HFF-Myc (cell line): ENCODE data around the gene SLC2A13.

Source experiments
- DNase-seq: peaks from one replicate; pipeline ENCODE4 v3.0.0-alpha.2; 2011; ENCODE audit warnings: low read depth; ENCODE audit errors: extremely low read depth
- H3K4me3 ChIP-seq: replicated peaks from 2 replicates; pipeline ENCODE4 v1.5.1; 2011; ENCODE audit warnings: low read depth, mild to moderate bottlenecking, control low read depth, low read length
- CTCF ChIP-seq: IDR thresholded peaks from 2 replicates; pipeline ENCODE4 v1.5.1; 2012; ENCODE audit warnings: mild to moderate bottlenecking, low read depth, low read length, control low read depth; ENCODE audit errors: missing control alignments

The SLC2A13 gene

GRCh38 chr12:40106202-40106533 is 287 bp upstream of the SLC2A13 start:
- no peak for TF ChIP-seq CTCF
- no peak for DNase-seq
- peak overlapping the region; percentile 65 for H3K4me3 ChIP-seq

GRCh38 chr12:40105265-40105514 is 691 bp downstream of the SLC2A13 start:
- H3K4me3 ChIP-seq = peak overlapping the region; percentile 65
- DNase-seq = no peak
- TF ChIP-seq CTCF = no peak

GRCh38 chr12:40104461-40105264 is 1.2 kb downstream of the SLC2A13 start:
- no peak for TF ChIP-seq CTCF
- peak overlapping the region; percentile 65 for H3K4me3 ChIP-seq
- DNase-seq = no peak

- no peak overlapping the region for H3K4me3 ChIP-seq
- TF ChIP-seq CTCF = no peak
- no peak for DNase-seq
Measured at GRCh38 chr12:40103043-40103442, 2.8 kb downstream of the SLC2A13 start.

- no peak for TF ChIP-seq CTCF
- no peak for DNase-seq
- no peak overlapping the region for H3K4me3 ChIP-seq
Measured at GRCh38 chr12:40101747-40102146, 4.1 kb downstream of the SLC2A13 start.

GRCh38 chr12:40099423-40099853 is 6.4 kb downstream of the SLC2A13 start:
- no peak for TF ChIP-seq CTCF
- no peak for DNase-seq

More at GRCh38 chr12:40099423-40099853, 6.4 kb downstream of the SLC2A13 start:
- no peak overlapping the region for H3K4me3 ChIP-seq
